Frontal cortex (tissue), 4 donors: ENCODE data around the gene COQ10A. TPM values are rescaled to one million over a fixed set of nuclear protein-coding genes. Genes with fewer than 3 reads are reported as not detected.
A peak's percentile ranks its signal among the peaks of the same experiment; 100 is the strongest.
"Not testable (repeated sequence)": the region's sequence is repeated elsewhere in the genome, so short reads cannot be mapped to it uniquely, and the experiment has no call there.

Experiments used
- DNase-seq, 2 donors: peaks; one replicate each; pipeline ENCODE4 v3.0.0; 2012; ENCODE audit warnings: low spot score in 2 of 2
- FAIRE-seq: peaks from 2 replicates; lab custom pipeline; 2012; peaks lifted over from hg19 to GRCh38; lab: Jason Lieb, UNC
- total RNA-seq: library from RNA; depleted of rRNA; stranded (reverse); fragments of >200 nt; gene quantifications from one replicate; pipeline ENCODE4 v1.2.3, GENCODE V29; 2014
- donor health status: control.
- donor health status: control.
- donor health status: control.

Gene COQ10A
- total RNA-seq, 1 donor from 2014 or later, result 12.2 TPM

DNA sequence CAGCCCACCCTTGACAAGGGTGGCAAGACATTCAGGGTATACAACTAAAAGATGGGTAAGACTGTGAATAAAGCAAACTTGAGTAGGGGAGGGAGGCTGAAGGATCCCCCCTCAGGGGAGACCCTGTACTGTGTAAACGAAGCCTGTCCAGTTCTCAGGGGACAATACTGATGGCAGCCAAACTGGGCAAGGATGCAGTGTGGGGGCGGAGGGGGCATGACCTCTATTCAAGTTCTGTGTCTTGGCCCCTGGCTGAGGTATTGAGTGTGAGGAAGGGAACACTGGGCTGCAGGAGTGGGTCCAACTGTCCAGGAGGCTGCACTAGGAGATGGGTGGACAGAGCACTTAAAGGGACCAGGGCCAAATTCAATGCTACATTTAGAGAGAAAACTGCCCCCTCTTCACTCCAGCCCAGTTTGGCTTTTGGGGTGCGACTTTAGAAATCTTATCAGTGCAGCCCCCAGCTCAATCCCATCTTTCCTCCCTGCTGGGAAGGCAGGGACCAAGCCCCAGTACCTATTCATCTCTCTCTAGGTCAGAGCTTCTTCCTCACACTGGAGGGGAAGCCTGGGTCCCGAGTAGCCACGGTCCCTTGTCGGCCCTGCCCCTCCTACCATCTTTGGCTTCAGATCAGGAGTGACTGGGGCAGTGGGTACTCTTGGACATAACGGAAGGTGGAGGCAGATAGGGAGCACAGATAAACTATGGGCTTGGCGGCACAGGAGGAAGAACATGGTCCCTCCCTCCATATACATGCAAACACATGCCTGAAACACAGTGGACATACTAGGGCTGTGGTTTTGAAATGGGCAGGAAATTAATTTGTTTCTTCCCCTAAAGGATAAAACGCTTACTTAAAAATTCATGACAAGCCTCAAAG, 25.1 kb upstream of the COQ10A start:
- FAIRE-seq (no peak), DNase-seq (no peak)

GRCh38 chr12:56242986-56243385, 23.8 kb upstream of the COQ10A start:
- FAIRE-seq (no peak), DNase-seq (no peak)

GRCh38 chr12:56243731-56244181, 23.0 kb upstream of the COQ10A start:
- DNase-seq, result no peak
- FAIRE-seq, result no peak

DNA sequence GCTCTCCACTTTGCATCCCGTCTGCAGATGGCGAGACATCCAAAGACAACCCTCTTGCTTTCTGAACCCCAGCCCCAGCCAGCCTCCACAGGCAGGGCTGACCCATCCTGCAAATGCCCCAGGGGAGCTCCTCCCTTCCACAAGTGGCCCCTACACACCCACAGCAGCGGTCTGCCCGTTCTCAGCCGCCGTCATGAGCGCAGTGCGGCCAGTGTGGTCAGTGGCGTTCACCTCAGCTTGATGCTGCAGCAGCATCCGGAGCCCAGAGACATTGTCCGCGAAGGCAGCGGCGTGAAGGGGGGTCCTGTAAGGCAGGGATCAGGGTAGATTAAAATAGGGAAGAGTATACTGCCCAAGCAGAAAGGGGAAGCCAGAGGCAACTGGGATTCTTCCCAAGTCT, 22.2 kb upstream of the COQ10A start:
- DNase-seq, result no peak
- FAIRE-seq, result no peak

GRCh38 chr12:56247923-56248322, 18.8 kb upstream of the COQ10A start:
- DNase-seq (no peak), FAIRE-seq (no peak)

DNA sequence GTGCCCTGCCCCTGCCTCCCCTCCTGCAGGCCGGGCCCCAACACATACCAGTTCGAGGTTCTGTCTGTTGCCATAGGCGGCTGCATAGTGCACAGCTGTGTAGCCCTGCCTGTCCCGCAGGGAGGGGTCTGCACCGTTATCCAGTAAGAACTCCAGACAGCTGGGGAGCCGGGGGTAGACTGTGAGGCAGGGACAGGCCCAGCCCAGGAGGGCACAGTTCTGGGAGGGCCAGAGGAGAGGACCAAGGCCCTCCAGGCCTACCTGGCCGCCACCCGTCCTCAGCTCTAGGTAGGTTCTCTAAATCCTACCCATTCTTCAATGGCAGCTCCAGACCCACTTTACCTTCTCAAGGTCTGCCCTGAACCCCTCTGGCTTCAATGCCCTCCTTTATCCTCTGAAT, 18.0 kb upstream of the COQ10A start:
- no peak for DNase-seq
- FAIRE-seq, result no peak

- FAIRE-seq (no peak), DNase-seq (no peak)
These were observed 14.1 kb upstream of the COQ10A start for GRCh38 chr12:56252649-56253048.

- DNase-seq, result no peak
- no peak for FAIRE-seq
These were observed 13.7 kb upstream of the COQ10A start for GRCh38 chr12:56253091-56253490.

DNA sequence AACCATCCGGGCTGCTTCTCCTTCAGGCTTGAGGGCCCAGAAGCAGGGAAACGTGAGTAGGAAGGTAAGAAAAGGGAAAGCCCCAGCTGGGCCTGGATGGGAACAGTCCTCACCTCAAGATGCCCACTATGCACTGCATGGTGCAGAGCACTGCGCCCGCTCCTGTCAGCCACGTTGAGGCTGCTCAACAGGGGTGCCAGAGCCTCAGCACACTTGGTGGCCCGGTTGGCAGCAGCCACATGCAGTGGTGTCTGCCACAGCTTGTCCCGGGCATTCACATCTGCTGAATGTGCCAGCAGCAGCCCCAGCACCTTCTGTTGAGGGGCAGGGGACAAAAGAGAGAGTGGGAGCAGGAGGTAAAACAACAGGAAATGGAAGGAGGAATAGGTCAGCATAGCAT, 11.1 kb upstream of the COQ10A start:
- no peak for FAIRE-seq
- no peak for DNase-seq

DNA sequence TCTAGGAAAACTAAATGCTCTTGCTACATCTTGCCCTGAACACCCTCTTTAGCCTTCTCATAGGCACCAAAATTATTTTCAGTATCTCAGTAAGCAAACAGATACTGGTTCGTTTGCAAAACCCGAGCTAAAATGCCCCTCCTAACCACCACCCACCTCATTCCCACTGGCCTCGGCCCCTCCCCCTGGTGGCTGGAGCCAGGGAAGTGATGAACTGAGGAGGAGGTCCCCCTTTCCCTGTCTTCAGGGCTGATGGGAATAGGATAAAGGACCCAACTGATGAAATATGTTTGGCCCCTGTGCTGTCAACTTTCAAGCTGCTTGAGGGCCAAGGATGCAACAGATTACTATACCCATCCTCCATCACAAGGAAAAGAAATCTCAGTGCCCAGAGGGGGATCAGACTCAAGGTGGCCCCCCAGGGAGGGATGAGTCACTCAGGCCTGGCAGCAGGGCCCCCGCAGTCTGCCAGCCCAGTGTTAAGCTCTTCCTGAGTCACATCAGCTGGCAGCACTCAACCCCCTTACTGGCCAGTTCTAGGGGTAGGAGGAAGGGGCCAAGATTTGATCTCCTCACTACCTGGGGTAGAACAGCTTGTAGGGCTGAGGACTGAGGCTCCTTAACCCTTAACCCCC, 10.3 kb upstream of the COQ10A start:
- FAIRE-seq (no peak), DNase-seq (no peak)

GRCh38 chr12:56257071-56257470, 9.7 kb upstream of the COQ10A start:
- DNase-seq (no peak), FAIRE-seq (no peak)

DNA sequence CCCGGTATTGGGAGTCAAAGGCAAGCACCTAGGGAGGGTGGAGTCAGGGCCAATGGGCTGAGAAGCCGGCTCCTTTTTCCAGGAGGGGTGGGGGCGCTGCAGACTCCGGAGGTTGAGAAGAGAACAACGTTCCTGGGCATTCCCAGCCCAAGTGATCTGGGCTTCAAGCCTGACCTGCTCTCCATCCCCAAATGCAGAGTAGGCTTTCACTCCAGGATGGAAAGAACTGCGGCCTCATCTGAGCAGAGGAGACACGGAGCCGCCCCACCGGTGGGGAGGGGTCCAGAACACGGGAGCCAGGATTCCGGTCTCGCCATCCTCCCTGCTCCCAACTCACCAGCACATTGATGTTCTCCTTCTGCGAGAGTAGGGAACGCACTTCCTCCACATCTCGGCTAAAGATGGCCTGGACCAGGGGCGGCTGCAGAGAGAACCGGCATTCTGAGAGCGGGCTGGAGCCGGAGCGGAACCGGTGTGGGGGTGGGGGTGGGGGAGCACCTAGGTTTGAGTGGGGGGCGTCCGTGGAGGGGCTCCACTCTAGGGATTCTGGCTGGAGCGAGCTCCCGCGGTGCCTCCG, 9.2 kb upstream of the COQ10A start:
- FAIRE-seq, result no peak
- DNase-seq, result no peak

- no peak for FAIRE-seq
- peak; percentile 94 for DNase-seq
These were observed 8.5 kb upstream of the COQ10A start, which contains the start of gene ANKRD52 for GRCh38 chr12:56258068-56258819. TSS of gene ANKRD52 (minus strand) at chr12:56258384. CDS start at chr12:56258269, 115 bp downstream.

DNA sequence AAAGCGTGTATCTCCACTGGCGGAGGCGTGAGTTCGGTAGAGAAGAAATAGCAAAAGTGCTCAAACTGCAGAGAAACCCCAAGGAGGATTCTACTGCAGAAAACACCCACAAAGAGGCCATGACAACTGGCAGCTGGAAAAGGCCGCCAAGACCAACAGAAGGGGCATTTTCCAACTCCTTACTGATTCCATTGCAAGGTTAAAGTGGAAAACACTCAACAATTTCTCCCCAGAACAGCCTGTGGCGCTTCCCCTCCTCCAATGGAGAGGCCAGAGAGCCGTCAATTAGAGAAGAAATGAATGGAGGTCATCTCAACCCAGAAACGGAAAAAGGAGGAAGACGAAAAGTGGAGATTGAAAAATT, 7.9 kb upstream of the COQ10A start:
- DNase-seq (no peak), FAIRE-seq (no peak)

- DNase-seq (no peak), FAIRE-seq (no peak)
These were observed 6.4 kb upstream of the COQ10A start for GRCh38 chr12:56260380-56260779.

GRCh38 chr12:56260921-56261320, 5.8 kb upstream of the COQ10A start:
- no peak for FAIRE-seq
- no peak for DNase-seq

DNA sequence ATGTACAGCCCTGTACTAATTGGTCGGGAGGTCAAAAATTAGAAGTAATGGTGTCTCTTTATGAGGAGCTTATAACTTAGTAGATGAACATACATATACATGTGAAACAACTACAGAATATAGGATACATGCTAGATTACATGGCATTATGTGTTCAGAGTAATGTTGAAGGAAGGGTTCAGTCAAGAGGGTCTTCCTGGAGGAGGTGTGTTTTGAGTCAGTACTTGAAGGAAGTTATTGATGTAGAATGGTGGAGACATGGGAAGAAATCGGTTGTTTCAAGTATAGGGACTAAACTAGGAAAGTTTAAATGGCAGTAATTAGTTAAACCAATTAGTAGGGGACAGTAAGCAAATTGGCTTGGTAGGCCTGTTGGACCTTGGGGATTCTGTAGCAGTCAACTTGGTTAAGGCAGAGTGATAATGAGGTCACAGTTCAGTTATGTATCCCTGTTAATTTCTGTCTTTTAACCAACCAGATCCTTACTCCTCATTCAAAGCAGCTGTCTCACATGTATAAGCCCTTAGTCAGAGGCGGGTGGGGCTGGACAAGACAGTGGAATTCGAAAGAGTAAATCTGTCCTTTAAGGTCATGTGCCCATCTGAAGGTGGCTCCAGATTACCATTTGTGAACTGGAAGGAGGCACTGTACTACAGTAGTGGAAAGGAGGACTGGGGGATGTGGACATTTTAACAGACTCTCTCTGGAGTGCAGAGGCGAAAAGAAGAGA, 5.1 kb upstream of the COQ10A start:
- DNase-seq (no peak), FAIRE-seq (no peak)

DNA sequence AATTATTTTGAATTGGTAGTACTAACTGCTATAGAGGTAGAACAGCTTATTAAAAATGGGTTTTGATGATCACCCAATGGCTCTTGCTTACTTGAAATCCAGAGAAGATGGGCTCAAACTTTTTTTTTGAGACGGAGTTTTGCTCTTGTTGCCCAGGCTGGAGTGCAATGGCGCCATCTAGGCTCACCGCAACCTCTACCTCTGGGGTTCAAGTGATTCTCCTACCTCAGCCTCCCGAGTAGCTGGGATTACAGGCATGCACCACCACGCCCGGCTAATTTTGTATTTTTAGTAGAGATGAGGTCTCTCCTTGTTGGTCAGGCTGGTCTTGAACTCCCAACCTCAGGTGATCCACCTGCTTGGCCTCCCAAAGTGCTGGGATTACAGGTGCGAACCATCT, 3.8 kb upstream of the COQ10A start:
- not testable (repeated sequence) for DNase-seq, FAIRE-seq

DNA sequence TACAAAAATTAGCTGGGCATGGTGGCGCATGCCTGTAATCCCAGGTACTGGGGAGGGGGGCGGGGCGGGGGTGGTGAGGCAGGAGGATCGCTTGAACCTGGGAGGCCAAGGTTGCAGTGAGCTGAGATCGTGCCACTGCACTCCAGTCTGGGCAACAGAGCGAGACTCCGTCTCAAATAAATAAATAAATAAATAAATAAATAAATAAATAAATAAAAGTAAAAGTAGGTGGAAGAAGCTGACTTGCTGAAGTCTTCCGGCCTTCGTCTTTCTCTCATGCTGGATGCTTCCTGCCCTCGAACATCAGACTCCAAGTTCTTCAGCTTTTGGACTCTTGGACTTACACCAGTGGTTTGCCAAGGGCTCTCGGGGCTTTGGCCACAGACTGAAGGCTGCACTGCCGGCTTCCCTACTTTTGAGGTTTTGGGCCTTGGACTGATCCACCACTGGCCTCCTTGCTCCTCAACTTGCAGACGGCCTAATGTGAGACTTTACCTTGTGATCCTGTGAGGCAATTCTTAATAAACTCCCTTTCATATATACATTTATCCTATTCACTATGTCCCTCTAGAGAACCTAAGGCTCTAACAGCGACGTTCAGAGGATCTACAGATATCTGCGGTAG, 562 bp upstream of the COQ10A start:
- not testable (repeated sequence) for FAIRE-seq, DNase-seq
